ENCODE data around the gene NDE1. TPM values are rescaled to one million over a fixed set of nuclear protein-coding genes. Genes with fewer than 3 reads are reported as not detected.

The NDE1 gene
- total and polyA plus RNA-seq, 4 donors, result 2.5 to 17.3 (median 4.4) TPM

DNA sequence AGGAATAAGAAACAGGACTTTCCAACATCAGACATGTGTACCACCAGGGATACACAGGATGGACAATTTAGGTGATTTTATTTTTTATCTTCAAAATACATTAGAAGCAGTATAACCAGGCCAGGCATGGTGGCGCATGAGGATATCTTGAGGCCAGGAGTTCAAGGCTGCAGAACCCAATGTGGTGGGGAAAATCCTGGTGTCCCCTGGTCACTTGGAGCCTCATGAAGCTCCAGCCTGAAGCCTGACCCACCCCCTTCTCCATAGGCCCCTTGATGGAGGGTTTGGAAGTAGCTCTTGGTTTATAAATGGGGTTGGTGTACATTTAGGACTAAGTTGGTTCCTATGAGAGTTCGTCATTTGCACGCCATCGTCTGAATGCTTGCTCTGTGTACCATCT lies 118.2 kb downstream of the NDE1 start (continued):
- TF ChIP-seq, protein P1, sequence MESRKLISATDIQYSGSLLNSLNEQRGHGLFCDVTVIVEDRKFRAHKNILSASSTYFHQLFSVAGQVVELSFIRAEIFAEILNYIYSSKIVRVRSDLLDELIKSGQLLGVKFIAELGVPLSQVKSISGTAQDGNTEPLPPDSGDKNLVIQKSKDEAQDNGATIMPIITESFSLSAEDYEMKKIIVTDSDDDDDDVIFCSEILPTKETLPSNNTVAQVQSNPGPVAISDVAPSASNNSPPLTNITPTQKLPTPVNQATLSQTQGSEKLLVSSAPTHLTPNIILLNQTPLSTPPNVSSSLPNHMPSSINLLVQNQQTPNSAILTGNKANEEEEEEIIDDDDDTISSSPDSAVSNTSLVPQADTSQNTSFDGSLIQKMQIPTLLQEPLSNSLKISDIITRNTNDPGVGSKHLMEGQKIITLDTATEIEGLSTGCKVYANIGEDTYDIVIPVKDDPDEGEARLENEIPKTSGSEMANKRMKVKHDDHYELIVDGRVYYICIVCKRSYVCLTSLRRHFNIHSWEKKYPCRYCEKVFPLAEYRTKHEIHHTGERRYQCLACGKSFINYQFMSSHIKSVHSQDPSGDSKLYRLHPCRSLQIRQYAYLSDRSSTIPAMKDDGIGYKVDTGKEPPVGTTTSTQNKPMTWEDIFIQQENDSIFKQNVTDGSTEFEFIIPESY (IDR thresholded peaks at IDR 0.05), result no peak
- TF ChIP-seq, protein P2, sequence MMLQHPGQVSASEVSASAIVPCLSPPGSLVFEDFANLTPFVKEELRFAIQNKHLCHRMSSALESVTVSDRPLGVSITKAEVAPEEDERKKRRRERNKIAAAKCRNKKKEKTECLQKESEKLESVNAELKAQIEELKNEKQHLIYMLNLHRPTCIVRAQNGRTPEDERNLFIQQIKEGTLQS (IDR thresholded peaks at IDR 0.05), result no peak
- TF ChIP-seq NR2F2 (IDR thresholded peaks at IDR 0.05) (no peak), YY1 (IDR thresholded peaks at IDR 0.05) (no peak), FOXA1 (IDR thresholded peaks at IDR 0.05) (no peak), HNF4A (conservative IDR thresholded peaks at IDR 0.05) (no peak), RAD21 (IDR thresholded peaks at IDR 0.05) (no peak), JUND (IDR thresholded peaks at IDR 0.05) (no peak), FOXA2 (IDR thresholded peaks at IDR 0.05) (no peak), HNF4G (IDR thresholded peaks at IDR 0.05) (no peak), RXRA (IDR thresholded peaks at IDR 0.05) (no peak)
- TF ChIP-seq, protein P3, sequence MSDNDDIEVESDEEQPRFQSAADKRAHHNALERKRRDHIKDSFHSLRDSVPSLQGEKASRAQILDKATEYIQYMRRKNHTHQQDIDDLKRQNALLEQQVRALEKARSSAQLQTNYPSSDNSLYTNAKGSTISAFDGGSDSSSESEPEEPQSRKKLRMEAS (IDR thresholded peaks at IDR 0.05), result no peak

DNA sequence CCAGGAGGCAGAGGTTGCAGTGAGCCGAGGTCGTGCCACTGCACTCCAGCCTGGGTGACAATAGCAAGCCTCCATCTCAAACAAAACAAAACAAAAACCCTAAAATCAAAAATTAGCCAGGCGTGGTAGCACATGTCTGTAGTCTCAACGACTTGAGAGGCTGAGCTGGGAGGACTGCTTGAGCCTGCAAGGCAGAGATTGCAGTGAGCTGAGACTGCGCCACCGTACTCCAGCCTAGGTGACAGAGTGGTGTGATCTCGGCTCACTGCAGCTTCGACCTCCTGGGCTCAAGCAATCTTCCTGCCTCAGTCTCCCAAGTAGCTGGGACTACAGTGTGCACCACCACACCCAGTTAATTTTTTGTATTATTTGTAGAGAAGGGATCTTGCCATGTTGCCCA lies 119.2 kb downstream of the NDE1 start:
- H3K36me3 ChIP-seq (ENCODE audit: control insufficient read depth in 4 of 4, insufficient read depth in 3 of 4, low read depth in 1 of 4, low read length in 3 of 4), result no peaks in the 10 kb centered on the region
- 92% methylated on average over 8 of the region's 8 CpGs for WGBS
- TF ChIP-seq GABPA (IDR thresholded peaks at IDR 0.05 in 1 of 2, conservative IDR thresholded peaks at IDR 0.05 in 1 of 2), result no peak
- no peak for TF ChIP-seq TAF1 (conservative IDR thresholded peaks at IDR 0.05)
- no peak for TF ChIP-seq SP1 (IDR thresholded peaks at IDR 0.05)
- no peak for TF ChIP-seq FOXA2 (IDR thresholded peaks at IDR 0.05)
- no peaks in the 10 kb centered on the region for H3K9me3 ChIP-seq (ENCODE audit: control insufficient read depth in 4 of 4, low read length in 3 of 4)
- H3K9ac ChIP-seq (ENCODE audit: low read depth in 1 of 2, low read length in 2 of 2), result no peak overlapping the region
- H3K4me1 ChIP-seq (ENCODE audit: control insufficient read depth in 4 of 4, insufficient read depth in 4 of 4, low read length in 3 of 4), result no peaks in the 10 kb centered on the region
- H3K4me3 ChIP-seq (ENCODE audit: low read depth in 1 of 3, low read length in 3 of 3), result no peak overlapping the region
- no peaks in the 10 kb centered on the region for H3K27me3 ChIP-seq (ENCODE audit: control insufficient read depth in 4 of 4, insufficient read depth in 4 of 4, low read length in 3 of 4)
- no peak for DNase-seq (ENCODE audit: low spot score)
- H3K27ac ChIP-seq (ENCODE audit: low read depth in 1 of 2, low read length in 2 of 2), result no peak overlapping the region

DNA sequence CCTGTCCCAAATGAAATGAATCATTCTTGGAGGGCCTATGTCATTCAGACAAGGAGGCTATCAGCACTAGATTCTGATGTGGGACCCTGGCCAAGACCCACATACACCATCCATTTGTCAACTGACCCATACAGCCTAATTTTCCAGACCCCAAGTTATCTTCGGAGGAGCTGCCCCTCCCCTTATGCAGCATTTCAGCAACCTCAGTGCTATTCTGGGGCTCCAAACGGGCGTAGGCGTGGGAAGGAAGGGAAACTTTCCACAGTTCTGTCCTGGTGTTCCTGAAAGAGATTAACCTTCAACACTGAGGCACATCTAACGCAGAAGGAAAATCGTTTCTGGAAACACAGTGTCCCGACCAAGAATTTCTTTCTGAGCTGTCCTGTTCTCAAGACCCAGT lies 120.1 kb downstream of the NDE1 start:
- DNase-seq (ENCODE audit: low spot score), result no peak
- Histone ChIP-seq H3K4me3 (ENCODE audit: low read depth in 1 of 3, low read length in 3 of 3) (no peak overlapping the region), H3K9ac (ENCODE audit: low read depth in 1 of 2, low read length in 2 of 2) (no peak overlapping the region), H3K27ac (ENCODE audit: low read depth in 1 of 2, low read length in 2 of 2) (no peak overlapping the region), H3K36me3 (ENCODE audit: control insufficient read depth in 4 of 4, insufficient read depth in 3 of 4, low read depth in 1 of 4, low read length in 3 of 4) (no peaks in the 10 kb centered on the region), H3K27me3 (ENCODE audit: control insufficient read depth in 4 of 4, insufficient read depth in 4 of 4, low read length in 3 of 4) (no peaks in the 10 kb centered on the region), H3K4me1 (ENCODE audit: control insufficient read depth in 4 of 4, insufficient read depth in 4 of 4, low read length in 3 of 4) (no peaks in the 10 kb centered on the region), H3K9me3 (ENCODE audit: control insufficient read depth in 4 of 4, low read length in 3 of 4) (no peaks in the 10 kb centered on the region)
- TF ChIP-seq, protein P4, sequence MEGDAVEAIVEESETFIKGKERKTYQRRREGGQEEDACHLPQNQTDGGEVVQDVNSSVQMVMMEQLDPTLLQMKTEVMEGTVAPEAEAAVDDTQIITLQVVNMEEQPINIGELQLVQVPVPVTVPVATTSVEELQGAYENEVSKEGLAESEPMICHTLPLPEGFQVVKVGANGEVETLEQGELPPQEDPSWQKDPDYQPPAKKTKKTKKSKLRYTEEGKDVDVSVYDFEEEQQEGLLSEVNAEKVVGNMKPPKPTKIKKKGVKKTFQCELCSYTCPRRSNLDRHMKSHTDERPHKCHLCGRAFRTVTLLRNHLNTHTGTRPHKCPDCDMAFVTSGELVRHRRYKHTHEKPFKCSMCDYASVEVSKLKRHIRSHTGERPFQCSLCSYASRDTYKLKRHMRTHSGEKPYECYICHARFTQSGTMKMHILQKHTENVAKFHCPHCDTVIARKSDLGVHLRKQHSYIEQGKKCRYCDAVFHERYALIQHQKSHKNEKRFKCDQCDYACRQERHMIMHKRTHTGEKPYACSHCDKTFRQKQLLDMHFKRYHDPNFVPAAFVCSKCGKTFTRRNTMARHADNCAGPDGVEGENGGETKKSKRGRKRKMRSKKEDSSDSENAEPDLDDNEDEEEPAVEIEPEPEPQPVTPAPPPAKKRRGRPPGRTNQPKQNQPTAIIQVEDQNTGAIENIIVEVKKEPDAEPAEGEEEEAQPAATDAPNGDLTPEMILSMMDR (IDR thresholded peaks at IDR 0.05; ENCODE audit: low read depth, low read length, missing input control), result no peak
- TF ChIP-seq, protein P5, sequence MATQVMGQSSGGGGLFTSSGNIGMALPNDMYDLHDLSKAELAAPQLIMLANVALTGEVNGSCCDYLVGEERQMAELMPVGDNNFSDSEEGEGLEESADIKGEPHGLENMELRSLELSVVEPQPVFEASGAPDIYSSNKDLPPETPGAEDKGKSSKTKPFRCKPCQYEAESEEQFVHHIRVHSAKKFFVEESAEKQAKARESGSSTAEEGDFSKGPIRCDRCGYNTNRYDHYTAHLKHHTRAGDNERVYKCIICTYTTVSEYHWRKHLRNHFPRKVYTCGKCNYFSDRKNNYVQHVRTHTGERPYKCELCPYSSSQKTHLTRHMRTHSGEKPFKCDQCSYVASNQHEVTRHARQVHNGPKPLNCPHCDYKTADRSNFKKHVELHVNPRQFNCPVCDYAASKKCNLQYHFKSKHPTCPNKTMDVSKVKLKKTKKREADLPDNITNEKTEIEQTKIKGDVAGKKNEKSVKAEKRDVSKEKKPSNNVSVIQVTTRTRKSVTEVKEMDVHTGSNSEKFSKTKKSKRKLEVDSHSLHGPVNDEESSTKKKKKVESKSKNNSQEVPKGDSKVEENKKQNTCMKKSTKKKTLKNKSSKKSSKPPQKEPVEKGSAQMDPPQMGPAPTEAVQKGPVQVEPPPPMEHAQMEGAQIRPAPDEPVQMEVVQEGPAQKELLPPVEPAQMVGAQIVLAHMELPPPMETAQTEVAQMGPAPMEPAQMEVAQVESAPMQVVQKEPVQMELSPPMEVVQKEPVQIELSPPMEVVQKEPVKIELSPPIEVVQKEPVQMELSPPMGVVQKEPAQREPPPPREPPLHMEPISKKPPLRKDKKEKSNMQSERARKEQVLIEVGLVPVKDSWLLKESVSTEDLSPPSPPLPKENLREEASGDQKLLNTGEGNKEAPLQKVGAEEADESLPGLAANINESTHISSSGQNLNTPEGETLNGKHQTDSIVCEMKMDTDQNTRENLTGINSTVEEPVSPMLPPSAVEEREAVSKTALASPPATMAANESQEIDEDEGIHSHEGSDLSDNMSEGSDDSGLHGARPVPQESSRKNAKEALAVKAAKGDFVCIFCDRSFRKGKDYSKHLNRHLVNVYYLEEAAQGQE (IDR thresholded peaks at IDR 0.05), result peak; percentile 36
- TF ChIP-seq EGR1 (IDR thresholded peaks at IDR 0.05; ENCODE audit: low read depth in 2 of 2) (no peak), NR2F2 (IDR thresholded peaks at IDR 0.05) (peak; percentile 89), SP1 (IDR thresholded peaks at IDR 0.05) (peak; percentile 40)
- 64% methylated on average over 7 of the region's 7 CpGs for WGBS

Measured in liver (tissue), 9 donors.